GM19455 (cell line): ENCODE data around the gene NCMAP.
"Not testable (repeated sequence)": the region's sequence is repeated elsewhere in the genome, so short reads cannot be mapped to it uniquely, and the experiment has no call there.

Experiments
- ATAC-seq: cut with Tn5 transposase; IDR thresholded peaks from one replicate; pipeline ENCODE4 v1.9.1; 2021; ENCODE audit not compliant: unreplicated experiment

NCMAP gene

GRCh38 chr1:24555591-24556413 lies at the start of gene NCMAP:
Gene NCMAP (plus strand): TSS chr1:24556087. CDS start chr1:24595431, 39,344 bp downstream.
- no peak for ATAC-seq

DNA sequence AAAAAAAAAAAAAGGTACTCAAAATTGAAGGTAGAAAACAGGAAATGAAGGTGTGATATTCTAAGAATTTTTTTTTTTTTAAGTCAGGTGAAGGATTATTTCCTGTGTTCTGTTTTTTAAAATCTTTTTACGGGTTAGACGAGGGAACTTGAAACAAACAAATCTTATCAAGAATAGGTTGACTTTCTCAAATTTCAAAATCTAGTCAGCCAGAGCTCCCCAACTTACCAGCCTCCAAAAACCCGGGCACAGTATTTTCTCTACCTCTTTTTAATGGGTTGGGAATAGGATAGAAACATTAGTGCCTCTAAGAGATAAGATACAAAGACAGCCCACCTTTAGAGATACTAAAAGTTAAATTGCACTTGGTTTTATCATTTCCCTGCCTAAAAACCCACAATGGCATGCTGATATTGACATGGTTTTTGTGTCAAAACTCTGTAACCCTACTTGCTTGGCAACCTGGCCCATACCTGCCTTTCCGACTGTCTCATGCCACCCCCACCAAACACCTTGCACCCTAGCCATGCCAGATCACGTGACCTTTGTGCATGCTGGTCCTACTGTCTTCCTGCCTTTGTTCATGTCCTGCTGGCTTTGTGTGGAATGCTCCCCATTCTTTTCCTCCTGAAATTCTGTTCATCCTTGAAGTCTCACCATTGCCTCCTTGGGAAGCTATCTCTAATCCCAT lies 49.1 kb upstream of the NCMAP start:
- no peak for ATAC-seq

DNA sequence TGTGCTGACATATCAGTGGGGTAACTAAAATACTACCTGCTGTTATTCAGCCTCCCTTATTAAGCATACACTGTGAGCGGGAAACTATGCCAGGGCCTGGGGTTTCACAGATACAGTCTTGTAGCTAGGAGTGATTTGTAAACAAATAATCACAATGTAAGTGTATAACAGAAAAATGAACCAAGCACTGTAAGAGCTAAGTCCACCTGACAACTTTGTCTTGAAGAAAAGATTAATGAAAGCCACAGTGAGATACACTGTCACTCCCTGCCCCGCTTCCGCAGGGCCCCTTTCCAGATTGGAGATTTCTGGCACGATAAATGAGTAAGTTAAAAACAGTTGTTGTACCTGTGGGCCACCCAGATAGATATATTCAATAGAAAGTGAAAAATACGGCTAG lies 48.5 kb upstream of the NCMAP start:
- no peak for ATAC-seq

DNA sequence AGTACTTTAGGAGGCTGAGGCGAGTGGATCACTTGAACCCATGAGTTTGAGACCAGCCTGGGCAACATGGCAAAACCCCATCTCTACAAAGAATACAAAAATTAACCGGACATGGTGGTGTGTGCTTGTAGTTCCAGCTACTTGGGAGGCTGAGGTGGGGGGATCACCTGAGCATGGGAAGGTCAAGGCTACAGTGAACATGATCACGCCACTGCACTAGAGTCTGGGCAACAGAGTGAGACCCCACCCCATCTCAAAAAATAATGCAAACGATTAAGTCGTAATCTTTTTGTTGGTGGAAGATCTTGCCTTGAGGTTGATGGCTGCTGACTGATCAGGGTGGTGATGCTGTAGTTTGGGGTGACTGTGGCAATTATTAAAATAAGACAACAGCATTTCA lies 47.0 kb upstream of the NCMAP start:
- no peak for ATAC-seq

DNA sequence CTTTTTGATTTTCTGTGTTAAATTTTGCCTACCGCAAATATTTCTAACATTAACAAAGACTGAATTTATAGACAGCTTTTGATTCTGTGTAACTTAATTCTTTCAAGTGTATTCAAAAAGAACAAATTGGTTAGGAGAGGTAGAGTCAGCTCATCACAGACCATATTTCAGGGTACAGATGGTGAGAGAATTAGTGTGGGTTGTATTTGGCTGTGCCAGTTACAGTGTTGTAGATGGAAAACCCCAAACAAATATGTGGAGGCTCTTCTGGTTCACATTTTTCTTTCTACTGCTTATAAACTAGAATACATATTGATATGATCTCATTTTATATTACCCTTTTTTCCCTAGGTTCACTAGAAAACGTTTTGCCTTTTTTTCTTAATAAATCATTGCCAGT lies 42.2 kb upstream of the NCMAP start:
- ATAC-seq = no peak

GRCh38 chr1:24514946-24515345 lies 40.9 kb upstream of the NCMAP start:
- no peak for ATAC-seq

GRCh38 chr1:24515671-24516209 lies 40.1 kb upstream of the NCMAP start:
- not testable (repeated sequence) for ATAC-seq

- no peak for ATAC-seq
Measured at GRCh38 chr1:24516506-24516905, 39.4 kb upstream of the NCMAP start.

- ATAC-seq = no peak
Measured at GRCh38 chr1:24517898-24518297, 38.0 kb upstream of the NCMAP start.

- ATAC-seq = not testable (repeated sequence)
Measured at GRCh38 chr1:24520282-24520681, 35.6 kb upstream of the NCMAP start.

DNA sequence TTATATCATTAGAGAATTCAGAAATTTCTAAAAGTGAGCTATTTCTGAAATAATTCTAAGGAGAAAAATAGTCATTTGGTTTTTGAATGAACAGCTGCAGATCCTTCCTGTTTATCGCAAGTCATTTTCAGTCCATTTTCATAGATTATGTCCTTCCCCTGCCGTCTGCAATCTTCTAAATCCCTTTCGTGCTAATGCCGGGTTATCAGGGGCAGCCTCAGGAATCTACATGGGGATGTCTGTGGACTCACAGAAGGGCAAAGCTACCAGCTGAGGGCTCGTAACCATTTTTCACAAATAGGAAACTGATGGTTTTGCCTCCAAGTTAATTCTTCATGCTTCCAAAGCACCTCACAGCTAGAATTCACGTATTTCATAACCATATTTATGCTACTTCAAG lies 30.3 kb upstream of the NCMAP start:
- no peak for ATAC-seq

DNA sequence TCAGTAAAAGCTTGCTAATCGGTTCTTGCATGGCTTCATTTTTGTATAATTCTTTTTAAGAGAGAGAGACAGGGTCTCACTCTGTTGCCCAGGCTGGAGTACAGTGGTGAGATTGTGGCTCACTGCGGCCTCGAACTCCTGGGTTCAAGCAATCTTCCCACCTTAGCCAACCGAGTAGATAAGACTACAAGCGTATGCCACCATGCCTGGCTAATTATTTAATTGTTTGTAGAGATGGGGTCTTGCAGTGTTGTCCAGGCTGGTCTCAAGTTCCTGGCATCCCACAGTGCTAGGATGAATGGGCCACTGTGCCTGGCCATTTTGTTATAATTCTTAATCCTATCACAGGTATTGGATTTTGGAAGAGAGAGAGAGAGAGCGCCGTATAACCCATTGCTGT lies 29.8 kb upstream of the NCMAP start:
- no peak for ATAC-seq

DNA sequence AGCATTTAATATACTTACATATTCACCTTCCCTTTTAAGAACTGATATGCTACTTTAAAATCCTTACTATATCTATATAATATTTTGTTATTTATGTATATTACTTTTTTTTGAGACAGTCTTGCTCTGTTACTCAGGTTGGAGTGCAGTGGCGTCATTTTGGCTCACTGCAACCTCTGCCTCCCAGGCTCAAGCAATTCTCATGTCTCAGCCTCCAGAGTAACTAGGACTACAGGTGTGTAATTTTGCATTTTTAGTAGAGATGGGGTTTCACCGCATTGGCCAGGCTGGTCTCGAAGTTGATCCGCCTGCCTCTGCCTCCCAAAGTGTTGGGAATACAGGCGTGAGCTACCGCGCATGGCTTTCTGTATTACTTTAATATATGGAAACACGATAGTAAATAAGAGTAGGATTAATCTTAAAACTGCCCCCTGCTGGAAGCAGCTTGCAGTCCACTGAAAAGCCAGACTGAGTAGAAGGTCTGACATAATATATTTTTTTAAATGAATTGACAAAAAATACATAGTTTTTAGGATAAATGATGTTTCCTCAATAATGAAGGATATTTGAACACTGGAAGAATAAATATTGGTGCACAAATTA lies 28.8 kb upstream of the NCMAP start:
- no peak for ATAC-seq

DNA sequence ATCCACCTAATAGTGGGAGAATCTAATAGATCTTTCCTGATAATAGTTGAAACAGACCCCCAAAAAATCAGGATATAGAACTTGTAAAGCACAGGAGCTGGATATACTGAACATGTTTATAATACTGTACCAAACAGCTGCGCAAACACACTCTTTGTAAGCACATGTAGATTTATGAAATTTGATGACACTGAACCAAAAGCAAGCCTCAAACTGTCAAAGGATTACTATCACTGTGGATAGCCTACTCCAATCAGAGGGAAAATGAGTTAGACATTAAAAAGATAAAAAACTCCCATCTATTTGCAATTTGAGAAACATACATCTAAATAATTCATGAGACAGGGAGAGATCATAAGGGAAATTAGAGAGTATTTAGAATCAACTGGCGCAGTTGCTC lies 27.1 kb upstream of the NCMAP start:
- ATAC-seq = no peak

GRCh38 chr1:24529292-24529691 lies 26.6 kb upstream of the NCMAP start:
- ATAC-seq = not testable (repeated sequence)

DNA sequence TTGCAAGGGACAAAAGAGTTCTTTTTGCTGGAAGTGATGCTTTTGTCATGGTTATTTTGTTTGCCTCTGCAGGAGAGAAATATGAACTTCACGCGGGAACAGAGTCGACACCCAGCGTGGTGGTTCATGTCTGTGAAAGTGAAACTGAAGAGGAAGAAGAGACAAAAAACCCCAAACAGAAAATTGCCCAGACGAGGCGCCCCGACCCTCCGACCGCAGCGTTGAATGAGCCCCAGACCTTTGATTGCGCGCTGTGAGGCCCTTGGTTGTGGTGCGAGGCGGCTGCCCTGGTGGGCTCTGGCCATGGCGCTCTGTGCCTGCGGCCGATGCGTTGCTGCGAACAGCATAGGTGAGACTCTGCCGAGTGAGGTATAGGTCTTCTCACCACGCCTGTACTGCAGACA lies 20.9 kb upstream of the NCMAP start:
- no peak for ATAC-seq

GRCh38 chr1:24535778-24536177 lies 20.1 kb upstream of the NCMAP start:
- ATAC-seq = no peak

GRCh38 chr1:24536391-24536840 lies 19.5 kb upstream of the NCMAP start:
- no peak for ATAC-seq

GRCh38 chr1:24540051-24540905 lies 15.6 kb upstream of the NCMAP start:
- ATAC-seq = no peak

GRCh38 chr1:24540906-24541710 lies 14.8 kb upstream of the NCMAP start:
- ATAC-seq = no peak
